NCI-H510A treated with DMSO at 0.1 percent for 48 hours (cell line): ENCODE measurements around the gene TSPO2.
"Not testable (repeated sequence)": the region's sequence is repeated elsewhere in the genome, so short reads cannot be mapped to it uniquely, and the experiment has no call there.

Experiments used
- DNase-seq: peaks from one replicate; lab custom pipeline; 2025; lab: John Stamatoyannopoulos, UW

TSPO2 gene, protein sequence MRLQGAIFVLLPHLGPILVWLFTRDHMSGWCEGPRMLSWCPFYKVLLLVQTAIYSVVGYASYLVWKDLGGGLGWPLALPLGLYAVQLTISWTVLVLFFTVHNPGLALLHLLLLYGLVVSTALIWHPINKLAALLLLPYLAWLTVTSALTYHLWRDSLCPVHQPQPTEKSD

DNA sequence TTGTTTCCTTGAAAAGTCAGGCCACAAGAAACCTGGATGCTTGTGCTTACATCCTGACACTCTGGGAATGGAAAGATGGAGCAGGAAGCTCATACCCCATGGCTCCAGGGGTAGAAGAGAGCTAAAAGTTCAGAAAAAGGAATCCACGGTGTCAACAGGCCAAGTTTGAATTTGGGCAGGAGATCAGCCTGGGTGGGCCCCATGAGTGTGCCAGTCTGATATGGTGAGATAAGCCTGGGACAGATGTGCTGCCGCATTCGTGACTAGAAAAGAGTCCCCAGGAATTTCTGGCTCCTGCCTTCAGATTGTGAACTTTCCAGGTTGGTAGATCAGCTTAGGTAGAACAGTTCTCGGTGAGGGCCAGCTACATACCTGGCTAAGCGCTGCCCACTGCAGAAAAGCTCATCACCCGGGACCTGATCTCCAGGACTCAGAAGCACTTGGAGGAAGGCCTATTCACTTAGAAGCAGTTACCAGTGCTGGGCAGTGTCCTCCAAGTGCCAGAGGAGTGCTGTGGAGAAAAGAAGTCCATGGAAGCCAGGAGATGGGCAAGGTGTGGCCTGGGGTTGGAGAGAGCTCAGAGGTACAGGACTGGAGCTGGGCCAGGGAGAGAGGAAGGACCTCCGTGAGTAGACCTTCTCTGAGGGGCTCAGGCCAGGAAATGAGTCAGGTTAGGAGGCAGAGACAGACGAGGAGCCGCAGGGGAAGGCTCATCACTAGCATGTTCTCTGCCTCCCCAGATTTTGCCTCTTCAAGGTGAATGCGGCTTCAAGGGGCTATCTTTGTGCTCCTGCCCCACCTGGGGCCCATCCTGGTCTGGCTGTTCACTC is at the start of gene TSPO2:
TSS of gene TSPO2 (plus strand) at position 242 of the 830 bp plus-strand sequence. CDS start at position 761, 519 bp downstream.
- DNase-seq: no peak

DNA sequence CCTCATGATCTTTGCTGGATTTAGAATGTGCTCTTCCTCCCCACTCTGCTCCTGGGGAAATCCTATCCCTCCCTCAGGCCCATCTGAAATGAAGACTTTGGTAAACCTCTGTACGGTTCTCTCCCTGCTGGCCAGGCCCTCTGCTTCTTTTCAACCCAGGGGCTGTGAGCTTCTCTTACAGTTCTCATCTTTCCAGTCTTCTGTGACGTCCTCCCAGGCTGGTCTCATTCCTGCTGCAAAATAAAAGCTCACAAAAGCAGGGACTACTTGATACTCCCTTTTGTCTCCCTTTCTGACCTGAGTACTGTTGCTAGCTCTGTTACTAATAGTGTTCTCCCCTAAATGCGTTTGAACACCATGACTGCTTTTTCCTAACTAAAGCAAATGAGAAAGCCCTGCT is 49.5 kb upstream of the TSPO2 start:
- DNase-seq: no peak

DNA sequence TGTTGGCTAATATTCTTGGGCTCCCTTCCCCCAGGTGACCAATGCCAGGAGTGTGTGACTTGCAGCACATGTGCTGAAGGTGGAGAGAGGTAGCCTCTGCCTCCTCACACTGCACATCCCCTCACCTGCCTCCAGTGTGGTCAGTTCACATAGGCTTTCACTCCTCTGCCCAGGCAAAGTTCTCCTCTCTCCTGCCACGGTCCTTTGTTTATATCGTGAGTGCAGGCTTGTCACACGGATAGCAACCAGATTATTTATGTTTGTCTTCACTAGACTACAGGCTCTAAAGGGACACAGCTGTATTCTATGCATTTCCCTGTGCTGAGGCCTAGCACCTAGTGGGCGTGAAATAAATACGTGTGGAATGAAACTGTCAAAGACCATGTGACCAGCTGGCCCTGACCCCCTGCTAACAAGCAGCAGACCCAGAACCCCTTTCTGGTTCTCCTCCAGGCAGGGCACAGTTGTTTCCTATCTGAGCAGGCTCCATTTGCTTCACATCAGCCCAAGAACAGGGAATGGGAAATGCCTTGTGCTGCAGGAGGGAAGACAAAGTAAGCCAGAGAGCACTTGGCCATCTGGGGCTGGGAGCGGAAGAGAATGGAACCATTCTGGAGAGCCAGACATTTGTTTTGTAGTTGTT is 45.6 kb upstream of the TSPO2 start:
- no peak for DNase-seq

DNA sequence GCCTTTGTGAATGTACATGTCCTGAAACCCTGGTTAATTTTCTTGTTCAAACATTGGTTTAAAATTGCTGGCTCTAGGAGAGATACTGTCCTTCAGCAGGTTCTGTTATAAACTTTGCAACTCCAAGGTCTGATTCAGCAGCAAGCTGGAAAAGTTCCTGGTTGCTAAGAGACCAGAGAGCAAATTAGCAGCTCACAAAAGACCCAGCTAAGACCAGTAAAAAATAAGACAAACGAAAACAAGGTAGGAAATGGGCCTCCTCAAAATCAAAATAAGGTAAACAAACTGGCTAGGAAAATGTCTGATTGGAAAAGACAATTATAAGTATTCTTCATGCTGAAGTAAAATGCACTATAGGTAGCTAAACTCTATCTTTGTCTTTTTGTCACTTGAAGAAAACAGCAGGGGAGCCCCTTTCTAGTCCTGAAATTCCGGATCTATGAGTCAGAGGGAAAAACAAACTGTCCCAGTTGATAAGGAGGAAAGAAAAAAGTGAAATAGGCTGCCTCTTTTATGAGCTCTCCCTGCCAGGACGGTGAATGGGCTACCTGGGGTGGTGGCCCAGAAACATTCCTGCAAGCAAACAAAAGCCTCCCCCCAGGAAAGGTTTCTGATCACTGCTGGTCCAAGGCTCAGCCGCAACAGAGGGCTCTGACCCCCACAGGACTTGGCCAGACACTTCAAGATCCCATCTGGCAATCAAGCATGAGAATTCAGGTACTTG is 44.9 kb upstream of the TSPO2 start:
- DNase-seq: no peak

DNA sequence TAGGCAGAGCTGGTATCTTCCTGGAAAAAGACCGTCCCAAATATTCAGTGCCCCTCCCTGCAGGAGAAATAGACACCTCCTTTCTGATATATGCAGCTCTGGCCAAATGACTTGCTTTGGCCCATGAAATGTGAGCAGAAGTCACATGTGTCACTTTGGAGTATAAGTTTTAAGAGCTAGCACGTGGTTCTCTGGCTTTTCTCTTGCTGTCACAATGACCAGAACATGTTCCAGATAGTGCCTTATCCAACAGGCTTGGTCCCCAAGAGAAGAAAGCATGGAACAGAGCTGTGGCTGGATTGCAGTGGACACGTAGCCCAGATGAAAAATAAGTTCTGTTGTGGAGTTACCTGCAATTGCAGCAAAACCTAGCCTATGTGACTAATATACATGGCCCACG is 43.6 kb upstream of the TSPO2 start:
- no peak for DNase-seq

DNA sequence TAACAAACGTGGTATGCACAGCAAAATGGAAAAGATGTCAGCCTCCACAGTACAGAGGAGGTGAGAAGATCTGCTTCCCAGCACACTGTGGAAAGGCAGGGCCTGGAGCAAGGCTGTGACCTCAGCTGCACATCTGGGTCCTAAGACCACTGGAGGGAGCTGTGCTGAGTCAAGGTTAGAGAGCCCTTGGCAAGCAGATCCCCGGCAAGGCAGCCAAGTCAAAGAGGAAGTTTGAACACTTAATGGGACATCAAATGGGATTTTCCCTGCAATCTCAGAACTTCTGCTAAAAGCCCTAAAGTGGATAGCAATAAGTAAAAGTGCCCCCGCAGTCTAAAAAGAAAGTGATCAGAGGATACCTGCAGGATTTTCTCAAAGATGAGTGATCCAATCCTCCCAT is 42.7 kb upstream of the TSPO2 start:
- peak; percentile 25 for DNase-seq

DNA sequence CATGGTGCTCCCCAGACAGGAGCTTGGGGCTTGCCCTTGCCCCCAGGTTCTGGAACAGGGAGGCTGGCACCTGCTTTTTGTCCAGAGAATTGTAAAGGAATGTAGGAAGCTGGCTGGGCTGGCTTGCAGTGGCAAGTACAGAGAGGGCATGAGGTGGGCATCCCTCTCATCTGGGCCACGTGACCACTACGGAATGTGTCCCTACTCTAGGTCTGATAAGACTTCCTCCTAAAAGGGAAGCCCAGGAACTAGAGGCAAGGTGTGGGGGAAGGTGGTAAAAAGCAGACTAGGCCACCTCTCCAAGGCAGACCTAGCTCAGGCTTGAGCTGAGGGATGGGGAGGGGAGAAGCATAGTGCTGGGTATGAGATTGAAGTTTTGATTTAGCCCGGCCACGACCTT is 42.0 kb upstream of the TSPO2 start:
- no peak for DNase-seq

DNA sequence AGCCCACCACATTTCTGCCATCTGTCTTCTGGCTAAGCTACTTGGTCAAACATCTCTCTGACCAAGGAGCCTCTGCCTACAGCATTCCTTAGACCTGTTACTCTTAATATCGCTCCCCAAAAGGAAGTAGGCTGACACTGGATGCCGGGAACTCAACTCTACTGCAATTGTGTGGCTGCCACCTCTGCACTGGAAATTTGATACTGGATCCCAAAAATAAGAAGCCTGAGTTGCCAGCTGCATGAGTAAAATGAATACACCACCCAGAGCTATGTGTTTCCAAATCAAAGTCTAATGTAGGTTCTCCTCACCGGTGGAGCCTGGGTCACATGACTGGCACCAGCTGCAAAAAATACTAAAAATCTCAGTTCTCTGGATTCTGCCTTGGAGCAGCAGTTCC is 40.1 kb upstream of the TSPO2 start:
- DNase-seq: no peak

DNA sequence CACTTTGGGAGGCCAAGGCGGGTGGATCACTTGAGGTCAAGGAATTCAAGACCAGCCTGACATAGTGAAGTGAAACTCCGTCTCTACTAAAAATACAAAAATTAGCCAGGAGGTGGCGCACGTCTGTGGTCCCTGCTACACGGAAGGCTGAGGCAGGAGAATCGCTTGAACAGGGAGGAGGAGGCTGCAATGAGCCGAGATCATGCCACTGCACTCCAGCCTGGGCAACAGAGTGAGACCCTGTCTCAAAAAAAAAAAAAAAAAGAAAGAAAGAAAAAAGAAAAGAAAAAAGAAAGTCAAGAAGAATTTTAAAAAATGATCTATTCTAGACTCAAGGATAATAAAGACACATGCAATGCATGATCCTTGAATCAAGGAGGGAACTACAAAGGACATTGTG is 36.0 kb upstream of the TSPO2 start:
- DNase-seq: peak; percentile 62

DNA sequence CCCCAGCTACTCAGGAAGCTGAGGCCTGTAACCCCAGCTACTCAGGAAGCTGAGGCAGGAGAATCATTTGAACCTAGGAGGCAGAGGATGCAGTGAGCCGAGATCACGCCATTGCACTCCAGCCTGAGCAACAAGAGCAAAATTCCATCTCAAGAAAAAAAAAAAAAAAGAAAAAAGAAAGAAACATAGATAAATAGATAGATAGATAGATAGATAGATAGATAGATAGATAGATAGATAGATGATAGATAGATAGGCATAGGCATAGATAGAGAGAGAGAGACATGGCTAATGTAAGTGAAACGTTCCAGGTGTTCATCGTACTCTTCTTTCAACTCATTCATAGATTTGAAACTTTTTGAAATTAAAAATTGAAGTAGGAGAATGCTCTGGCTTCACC is 35.3 kb upstream of the TSPO2 start:
- not testable (repeated sequence) for DNase-seq

DNA sequence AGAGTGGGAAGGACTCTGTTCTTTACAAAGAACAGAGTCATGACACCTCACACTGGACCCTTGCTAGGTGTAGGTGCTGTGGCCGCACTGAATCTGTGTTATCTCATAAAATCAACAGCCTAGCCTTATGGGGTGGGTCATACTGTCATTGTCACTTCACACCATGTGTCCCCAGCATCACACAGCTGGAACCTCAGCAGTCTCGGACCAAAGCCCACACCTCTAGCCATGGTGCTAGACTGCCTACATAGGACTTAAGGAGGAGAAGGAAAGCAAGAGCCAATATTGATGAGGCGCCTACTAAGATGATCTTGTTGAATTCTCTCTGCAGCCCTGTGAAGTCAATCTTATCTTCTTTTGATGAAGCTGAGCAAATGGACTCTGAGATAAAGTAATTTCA is 34.3 kb upstream of the TSPO2 start:
- DNase-seq: no peak

DNA sequence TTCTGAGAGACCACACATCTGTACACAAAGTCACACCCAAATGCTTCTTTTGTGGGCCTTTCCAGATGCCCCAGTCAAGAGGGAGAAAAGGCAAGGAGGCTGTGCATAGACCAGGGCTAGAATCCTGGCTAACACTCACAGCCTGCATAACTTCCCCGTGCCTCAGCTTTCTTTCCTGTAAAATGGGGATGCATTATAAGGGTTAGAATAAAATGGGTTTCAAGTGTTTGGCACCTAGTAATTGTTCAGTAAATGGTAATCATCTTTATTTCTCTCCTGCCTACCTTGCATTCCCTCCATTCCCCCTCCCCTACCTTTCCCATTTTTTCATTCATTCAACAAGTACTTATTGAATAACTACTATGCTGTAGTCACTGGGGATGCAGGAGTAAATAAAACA is 32.6 kb upstream of the TSPO2 start:
- no peak for DNase-seq

DNA sequence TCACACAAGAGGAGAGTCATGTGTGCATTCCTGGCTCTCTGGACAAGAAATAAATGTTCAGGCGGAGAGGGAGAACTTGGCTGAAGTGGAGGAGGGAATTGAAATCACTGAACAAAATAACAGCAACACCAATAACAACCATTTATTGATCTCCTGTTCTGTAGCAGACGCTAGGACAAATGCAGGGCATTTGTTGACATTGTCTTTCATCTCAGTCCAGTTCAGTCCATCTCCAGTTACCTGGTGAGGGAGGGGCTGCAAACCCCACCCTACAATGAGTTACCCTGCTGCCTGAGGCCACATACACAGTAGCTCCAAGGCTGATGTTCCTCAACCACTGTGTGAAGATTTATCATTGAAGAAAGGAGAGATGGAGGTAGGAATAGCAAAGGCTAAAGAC is 30.6 kb upstream of the TSPO2 start:
- no peak for DNase-seq

DNA sequence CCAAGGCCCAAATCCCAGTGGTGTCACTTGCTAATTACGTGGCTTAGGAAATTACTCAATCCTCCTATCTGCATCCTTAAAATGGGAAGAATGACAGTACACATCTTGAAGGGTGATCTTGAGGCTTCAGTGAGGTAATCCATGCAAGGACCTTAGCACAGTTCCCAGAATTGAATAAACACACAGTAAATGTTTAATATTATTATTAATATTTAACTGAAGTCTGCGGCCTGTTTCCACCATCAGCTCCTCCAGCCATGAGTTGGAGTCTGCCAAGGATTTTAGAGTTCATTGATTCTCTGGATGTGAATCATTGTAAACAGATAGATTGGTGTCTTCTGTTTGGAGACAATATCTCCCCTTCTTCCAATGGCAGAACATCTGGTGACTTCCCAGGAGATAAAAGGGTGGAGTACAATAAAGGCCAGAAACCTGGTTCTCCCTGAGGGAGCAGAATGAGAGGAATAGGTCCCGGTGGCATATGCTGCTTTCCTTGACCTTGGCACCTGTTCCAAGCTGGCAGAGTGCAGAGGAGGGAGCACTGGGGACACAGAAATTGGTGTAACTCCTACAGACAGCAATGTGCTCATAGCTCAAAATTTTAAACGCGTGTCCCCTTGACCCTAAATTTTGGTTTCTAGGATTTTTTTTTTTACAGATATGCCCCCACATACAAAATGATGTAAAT is 28.7 kb upstream of the TSPO2 start:
- no peak for DNase-seq

DNA sequence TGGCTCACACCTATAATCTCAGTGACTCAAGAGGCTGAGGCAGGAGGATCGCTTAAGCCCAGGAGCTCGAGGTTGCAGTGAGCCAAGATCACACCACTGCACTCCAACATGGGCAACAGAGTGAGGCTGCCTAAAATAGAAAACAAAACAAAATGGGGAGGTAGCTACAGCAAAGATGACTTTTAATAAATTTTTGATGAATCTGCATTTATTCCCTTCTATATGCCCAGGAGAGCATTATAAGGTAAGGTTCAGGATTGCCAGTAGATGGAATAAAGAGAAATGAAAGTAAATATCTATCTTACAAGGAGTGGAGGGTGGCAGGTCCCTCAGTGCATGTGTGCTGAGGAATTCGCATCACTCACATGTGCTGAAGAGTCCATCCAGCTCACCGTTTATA is 27.5 kb upstream of the TSPO2 start:
- DNase-seq: no peak

DNA sequence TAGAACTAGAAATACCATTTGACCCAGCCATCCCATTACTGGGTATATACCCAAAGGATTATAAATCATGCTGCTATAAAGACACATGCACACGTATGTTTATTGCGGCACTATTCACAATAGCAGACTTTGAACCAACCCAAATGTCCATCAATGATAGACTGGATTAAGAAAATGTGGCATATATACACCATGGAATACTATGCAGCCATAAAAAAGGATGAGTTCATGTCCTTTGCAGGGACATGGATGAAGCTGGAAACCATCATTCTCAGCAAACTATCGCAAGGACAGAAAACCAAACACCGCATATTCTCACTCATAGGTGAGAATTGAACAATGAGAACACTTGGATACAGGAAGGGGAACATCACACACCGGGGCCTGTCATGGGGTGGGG is 26.4 kb upstream of the TSPO2 start:
- DNase-seq: not testable (repeated sequence)

DNA sequence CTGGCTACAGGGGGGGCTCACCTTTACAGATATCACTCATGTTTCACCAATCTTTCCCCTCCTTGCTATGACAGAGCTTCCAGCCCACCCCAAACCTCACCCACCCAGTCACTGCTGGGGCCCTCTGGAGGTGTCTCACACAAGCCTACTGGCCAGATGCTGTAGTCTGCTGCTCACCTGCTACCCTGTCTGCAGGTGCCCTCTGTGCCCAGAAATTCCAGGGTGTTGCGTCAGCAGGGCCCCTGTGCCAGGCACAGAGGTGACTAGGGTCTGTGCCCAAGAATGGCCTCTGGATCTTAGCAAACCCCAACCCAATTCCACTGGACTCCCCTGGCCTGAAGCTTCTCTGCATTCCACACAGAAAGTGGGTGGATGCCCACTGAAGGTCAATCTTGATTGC is 24.6 kb upstream of the TSPO2 start:
- no peak for DNase-seq

DNA sequence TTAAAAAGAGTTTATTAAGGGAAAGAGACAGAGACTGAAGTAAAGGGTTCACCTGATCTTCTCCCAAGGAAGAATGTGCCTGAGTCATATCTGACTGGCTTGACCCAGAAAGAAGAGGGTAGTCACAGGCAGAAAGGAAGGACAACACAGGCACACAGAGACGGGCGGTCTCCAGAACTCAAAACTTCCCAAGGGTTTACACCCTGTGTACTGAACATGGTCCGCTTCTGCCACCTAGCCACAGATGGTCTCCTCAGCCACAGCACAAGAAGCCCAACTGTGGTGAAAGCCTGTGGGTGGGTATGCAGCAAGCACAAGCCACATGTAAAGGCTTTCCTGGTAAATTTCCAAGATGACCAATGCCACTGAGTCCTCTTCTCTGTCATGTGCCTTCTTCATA is 20.4 kb upstream of the TSPO2 start:
- no peak for DNase-seq

DNA sequence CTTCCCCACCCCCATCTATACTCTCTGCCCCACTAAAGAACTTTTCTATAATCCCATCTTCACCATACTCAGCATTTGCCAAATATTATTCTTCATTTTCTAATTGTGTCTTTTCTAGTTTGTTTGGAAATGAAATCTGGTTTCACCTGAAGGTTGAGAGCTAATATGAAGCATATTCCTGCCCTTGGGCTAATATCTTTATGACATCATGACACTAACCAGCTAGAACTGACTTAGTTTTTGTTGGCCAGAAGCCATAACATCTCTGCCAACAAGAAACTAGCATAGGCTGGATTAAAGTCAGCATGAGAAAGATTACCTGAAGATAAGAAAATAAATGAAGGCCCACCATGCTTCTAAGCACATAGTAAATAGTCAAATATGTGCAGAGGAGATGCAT is 20.0 kb upstream of the TSPO2 start:
- DNase-seq: no peak

DNA sequence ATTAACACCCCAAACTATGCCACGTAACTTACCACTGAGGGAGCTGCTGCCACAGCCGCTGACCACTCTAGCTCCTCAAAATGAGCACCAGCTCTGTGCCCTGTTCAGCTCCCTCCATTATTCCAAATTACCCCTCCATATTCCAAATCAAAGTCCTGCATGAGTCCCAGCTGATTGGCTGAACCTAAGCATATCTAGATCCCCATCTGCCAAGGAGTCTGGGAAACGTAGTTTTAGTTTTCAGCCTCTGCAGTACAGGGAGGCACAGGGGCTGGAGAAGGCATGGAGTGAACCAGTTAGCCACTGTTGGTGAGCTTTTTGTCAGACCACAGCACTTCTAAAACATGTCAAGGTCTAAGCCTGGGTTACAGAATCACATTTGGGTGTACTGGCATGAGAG is 19.2 kb upstream of the TSPO2 start:
- DNase-seq: no peak

DNA sequence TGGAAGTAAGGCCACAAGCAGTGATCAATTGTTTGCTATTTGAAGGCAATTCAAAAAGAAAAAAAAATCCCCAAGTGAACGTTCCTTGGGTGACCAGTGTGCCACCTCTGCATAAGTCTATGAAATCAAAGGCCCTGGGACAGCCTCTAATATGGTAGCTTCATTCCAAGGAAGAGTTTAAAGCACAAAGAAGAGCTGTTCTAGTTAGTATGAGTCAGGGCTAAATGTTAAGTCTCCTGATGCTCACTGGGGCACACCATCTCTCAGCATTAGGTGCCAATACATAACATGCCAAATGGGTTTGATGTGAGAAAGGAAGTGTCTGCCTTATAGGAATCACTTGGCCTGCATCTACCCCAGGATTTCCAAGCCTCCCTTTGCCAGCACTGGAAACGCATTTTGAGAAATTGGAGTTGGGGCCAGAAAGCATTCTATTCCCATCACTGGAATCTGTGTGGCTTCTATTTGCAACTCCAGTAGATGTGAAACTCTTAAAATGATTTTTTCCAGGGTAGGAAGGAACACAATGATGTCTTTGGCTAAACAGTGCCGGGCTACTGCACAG is 16.2 kb upstream of the TSPO2 start:
- no peak for DNase-seq

DNA sequence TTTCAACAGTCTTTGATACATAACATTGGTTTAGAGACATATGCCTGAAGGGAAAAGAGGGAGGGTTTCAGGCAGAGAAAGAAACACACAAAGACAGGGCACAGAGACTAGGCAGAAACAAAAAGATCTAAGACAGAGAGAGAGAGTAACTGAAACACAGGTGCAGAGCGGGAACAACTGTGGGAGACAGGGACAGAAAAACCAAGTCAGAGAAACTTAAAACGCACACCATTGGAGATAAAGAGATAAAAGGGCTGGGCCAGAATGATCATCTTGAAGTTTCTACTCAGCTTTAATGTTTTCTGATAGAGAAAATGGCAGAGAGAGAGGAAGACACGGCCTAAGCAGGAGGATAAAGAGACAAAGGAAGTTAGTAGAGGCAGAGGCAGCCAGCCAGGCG is 15.0 kb upstream of the TSPO2 start:
- DNase-seq: peak; percentile 68
